Endothelial cell of umbilical vein (primary cell): ENCODE data around the gene CNTNAP2.

ENCODE experiments used
- EZH2 ChIP-seq: IDR thresholded peaks from 2 replicates; pipeline ENCODE4 v1.6.1; 2012; ENCODE audit warnings: borderline replicate concordance, low read depth, mild to moderate bottlenecking, moderate library complexity, low read length, inconsistent platforms; ENCODE audit not compliant: severe bottlenecking
- GATA2 ChIP-seq: IDR thresholded peaks from 2 replicates; pipeline ENCODE4 v1.7.0; 2011; ENCODE audit warnings: low read depth, mild to moderate bottlenecking, moderate library complexity, mixed read lengths, low read length; ENCODE audit not compliant: insufficient read length, insufficient read depth
- MYC ChIP-seq: IDR thresholded peaks from one replicate; pipeline ENCODE4 v1.6.1; 2011; ENCODE audit warnings: mild to moderate bottlenecking, low read depth, low read length
- POLR2A ChIP-seq: IDR thresholded peaks from 2 replicates; pipeline ENCODE4 v1.6.1; 2012; ENCODE audit warnings: low read depth, mild to moderate bottlenecking, control low read depth, low read length
- POLR2AphosphoS5 ChIP-seq: IDR thresholded peaks from 2 replicates; pipeline ENCODE4 v1.6.1; 2012; ENCODE audit warnings: low read depth, mild to moderate bottlenecking, control low read depth, low read length, moderate library complexity; ENCODE audit not compliant: insufficient read depth
- TF ChIP-seq, protein P1 (sequence below), 2 donors: IDR thresholded peaks; 1 replicate in 1 of 2; 2 replicates in 1 of 2; pipeline ENCODE4 v1.5.1; 2011; ENCODE audit warnings: low read length in 2 of 2, mild to moderate bottlenecking in 2 of 2, moderate library complexity in 2 of 2, control low read depth in 1 of 2, inconsistent platforms in 1 of 2, low read depth in 1 of 2; ENCODE audit not compliant: insufficient read depth in 1 of 2; ENCODE audit errors: extremely low read depth in 1 of 2
- TF ChIP-seq, protein P2 (sequence below): IDR thresholded peaks from 2 replicates; pipeline ENCODE4 v1.6.1; 2011; ENCODE audit not compliant: insufficient read depth, insufficient read length

DNA sequence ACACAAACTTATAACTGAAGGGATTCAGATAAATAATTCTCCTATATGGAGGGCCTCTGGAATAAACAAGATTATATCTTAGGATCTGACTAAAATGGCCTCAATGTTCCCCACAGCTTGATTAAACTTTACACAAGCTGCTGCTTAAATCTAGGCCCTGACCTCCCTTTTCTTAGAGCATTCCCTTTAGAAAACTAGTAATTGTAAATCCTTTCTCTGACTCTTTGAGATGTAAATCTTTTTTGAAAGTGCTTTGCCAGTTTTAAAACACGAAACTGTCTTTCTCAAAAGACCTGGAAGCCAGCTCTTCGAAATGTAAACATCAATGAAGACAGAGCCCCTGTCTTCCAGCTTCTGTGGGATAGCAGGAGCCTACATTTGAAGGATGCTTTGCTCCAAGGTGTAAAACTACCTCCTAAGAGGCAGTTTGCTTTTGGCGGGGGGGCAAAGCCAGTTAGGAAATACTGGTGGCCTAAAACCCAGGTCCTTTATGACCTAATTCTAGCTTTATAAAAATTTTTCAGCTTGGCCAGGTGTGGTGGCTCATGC lies 758.7 kb downstream of the CNTNAP2 start:
- TF ChIP-seq, protein P1, sequence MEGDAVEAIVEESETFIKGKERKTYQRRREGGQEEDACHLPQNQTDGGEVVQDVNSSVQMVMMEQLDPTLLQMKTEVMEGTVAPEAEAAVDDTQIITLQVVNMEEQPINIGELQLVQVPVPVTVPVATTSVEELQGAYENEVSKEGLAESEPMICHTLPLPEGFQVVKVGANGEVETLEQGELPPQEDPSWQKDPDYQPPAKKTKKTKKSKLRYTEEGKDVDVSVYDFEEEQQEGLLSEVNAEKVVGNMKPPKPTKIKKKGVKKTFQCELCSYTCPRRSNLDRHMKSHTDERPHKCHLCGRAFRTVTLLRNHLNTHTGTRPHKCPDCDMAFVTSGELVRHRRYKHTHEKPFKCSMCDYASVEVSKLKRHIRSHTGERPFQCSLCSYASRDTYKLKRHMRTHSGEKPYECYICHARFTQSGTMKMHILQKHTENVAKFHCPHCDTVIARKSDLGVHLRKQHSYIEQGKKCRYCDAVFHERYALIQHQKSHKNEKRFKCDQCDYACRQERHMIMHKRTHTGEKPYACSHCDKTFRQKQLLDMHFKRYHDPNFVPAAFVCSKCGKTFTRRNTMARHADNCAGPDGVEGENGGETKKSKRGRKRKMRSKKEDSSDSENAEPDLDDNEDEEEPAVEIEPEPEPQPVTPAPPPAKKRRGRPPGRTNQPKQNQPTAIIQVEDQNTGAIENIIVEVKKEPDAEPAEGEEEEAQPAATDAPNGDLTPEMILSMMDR (IDR thresholded peaks at IDR 0.05; ENCODE audit: extremely low read depth in 1 of 2, insufficient read depth in 1 of 2, low read depth in 1 of 2, low read length in 2 of 2): no peak
- no peak for TF ChIP-seq POLR2A
- TF ChIP-seq POLR2AphosphoS5: no peak
- TF ChIP-seq EZH2: no peak
- TF ChIP-seq GATA2: no peak
- no peak for TF ChIP-seq MYC
- TF ChIP-seq, protein P2, sequence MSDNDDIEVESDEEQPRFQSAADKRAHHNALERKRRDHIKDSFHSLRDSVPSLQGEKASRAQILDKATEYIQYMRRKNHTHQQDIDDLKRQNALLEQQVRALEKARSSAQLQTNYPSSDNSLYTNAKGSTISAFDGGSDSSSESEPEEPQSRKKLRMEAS: no peak
